Right kidney (tissue), 9 donors: Measurements from ENCODE around the gene ZFYVE27.
A peak's percentile ranks its signal among the peaks of the same experiment; 100 is the strongest.
"Not testable (repeated sequence)": the region's sequence is repeated elsewhere in the genome, so short reads cannot be mapped to it uniquely, and the experiment has no call there.

Source experiments
- DNase-seq: peaks from one replicate; pipeline ENCODE4 v3.0.0-alpha.2; 2016
- long read RNA-seq, 8 donors: transcript quantifications; one replicate each; lab custom pipeline, GENCODE V29; 2026

The ZFYVE27 gene
- long read RNA-seq, donor 1, partial matches to known transcripts, result 0 of 1 reads
- long read RNA-seq, donor 1, other reads (novel, unspliced or antisense), result 0 of 1 reads
- long read RNA-seq, donor 2, partial matches to known transcripts, result 0 of 2 reads
- long read RNA-seq, donor 2, other reads (novel, unspliced or antisense), result 0 of 2 reads
- long read RNA-seq, donor 3, result 0 reads
- long read RNA-seq, donor 4, partial matches to known transcripts, result 6 of 10 reads
- long read RNA-seq, donor 4, other reads (novel, unspliced or antisense), result 0 of 10 reads
- long read RNA-seq, donor 5, partial matches to known transcripts, result 0 of 1 reads
- long read RNA-seq, donor 5, other reads (novel, unspliced or antisense), result 0 of 1 reads
- long read RNA-seq, donor 6, partial matches to known transcripts, result 0 of 4 reads
- long read RNA-seq, donor 6, other reads (novel, unspliced or antisense), result 0 of 4 reads
- long read RNA-seq, donor 7, partial matches to known transcripts, result 0 of 8 reads
- long read RNA-seq, donor 7, other reads (novel, unspliced or antisense), result 6 of 8 reads
- long read RNA-seq, donor 8, partial matches to known transcripts, result 5 of 6 reads
- long read RNA-seq, donor 8, other reads (novel, unspliced or antisense), result 0 of 6 reads

- DNase-seq, result peak; percentile 89
Observed at GRCh38 chr10:97736902-97737769, at the start of gene ZFYVE27. Gene ZFYVE27 (plus strand): TSS chr10:97737128. CDS start chr10:97738478, 1,350 bp downstream.

- DNase-seq, result no peak
Observed at GRCh38 chr10:97687785-97688781, 48.8 kb upstream of the ZFYVE27 start.

- no peak for DNase-seq
Observed at GRCh38 chr10:97689559-97690020, 47.3 kb upstream of the ZFYVE27 start.

- no peak for DNase-seq
Observed at GRCh38 chr10:97690133-97690532, 46.8 kb upstream of the ZFYVE27 start.

- DNase-seq, result not testable (repeated sequence)
Observed at GRCh38 chr10:97698072-97698655, 38.8 kb upstream of the ZFYVE27 start.

- peak; percentile 37 for DNase-seq
Observed at GRCh38 chr10:97701438-97702069, 35.4 kb upstream of the ZFYVE27 start.

GRCh38 chr10:97703398-97704067 lies 33.4 kb upstream of the ZFYVE27 start:
- DNase-seq, result no peak

- no peak for DNase-seq
Observed at GRCh38 chr10:97704341-97704740, 32.6 kb upstream of the ZFYVE27 start.

GRCh38 chr10:97705006-97705670 lies 31.8 kb upstream of the ZFYVE27 start:
- no peak for DNase-seq

GRCh38 chr10:97707134-97707861 lies 29.6 kb upstream of the ZFYVE27 start:
- no peak for DNase-seq

- no peak for DNase-seq
Observed at GRCh38 chr10:97708167-97708566, 28.8 kb upstream of the ZFYVE27 start.

- no peak for DNase-seq
Observed at GRCh38 chr10:97708976-97709946, 27.7 kb upstream of the ZFYVE27 start.

GRCh38 chr10:97711640-97712572 lies 25.0 kb upstream of the ZFYVE27 start:
- no peak for DNase-seq

- DNase-seq, result peak; percentile 82
Observed at GRCh38 chr10:97713339-97713825, 23.5 kb upstream of the ZFYVE27 start, which contains the start of gene MARVELD1. Gene MARVELD1 (plus strand): TSS chr10:97713730. CDS start chr10:97713877, 147 bp downstream.

- peak; percentile 94 for DNase-seq
Observed at GRCh38 chr10:97713826-97714400, 23.0 kb upstream of the ZFYVE27 start.
